GM19328 (cell line): ENCODE data around the gene KCNIP1.

Source experiments
- ATAC-seq: cut with Tn5 transposase; IDR thresholded peaks from one replicate; pipeline ENCODE4 v1.9.1; 2021; ENCODE audit warnings: mild to moderate bottlenecking, moderate library complexity; ENCODE audit not compliant: unreplicated experiment

The KCNIP1 gene

GRCh38 chr5:170503990-170504596, at the start of gene KCNIP1:
KCNIP1 (plus strand) TSS chr5:170504020.
- no peak for ATAC-seq

GRCh38 chr5:170463426-170463825, 40.4 kb upstream of the KCNIP1 start:
- no peak for ATAC-seq

- ATAC-seq, result no peak
Measured at GRCh38 chr5:170464280-170465127, 39.3 kb upstream of the KCNIP1 start.

GRCh38 chr5:170466553-170466952, 37.3 kb upstream of the KCNIP1 start:
- ATAC-seq, result no peak

- ATAC-seq, result no peak
Measured at GRCh38 chr5:170466988-170467707, 36.7 kb upstream of the KCNIP1 start.

GRCh38 chr5:170468633-170469285, 35.1 kb upstream of the KCNIP1 start:
- no peak for ATAC-seq

GRCh38 chr5:170469414-170469813, 34.4 kb upstream of the KCNIP1 start:
- no peak for ATAC-seq

- no peak for ATAC-seq
Measured at GRCh38 chr5:170470275-170470674, 33.5 kb upstream of the KCNIP1 start.

- ATAC-seq, result no peak
Measured at GRCh38 chr5:170470808-170471404, 32.9 kb upstream of the KCNIP1 start.

- no peak for ATAC-seq
Measured at GRCh38 chr5:170471551-170472178, 32.2 kb upstream of the KCNIP1 start.

- ATAC-seq, result no peak
Measured at GRCh38 chr5:170473642-170474041, 30.2 kb upstream of the KCNIP1 start.

GRCh38 chr5:170474489-170475274, 29.1 kb upstream of the KCNIP1 start:
- no peak for ATAC-seq

- no peak for ATAC-seq
Measured at GRCh38 chr5:170475294-170476000, 28.4 kb upstream of the KCNIP1 start.

- ATAC-seq, result no peak
Measured at GRCh38 chr5:170476704-170477103, 27.1 kb upstream of the KCNIP1 start.

- no peak for ATAC-seq
Measured at GRCh38 chr5:170477906-170478305, 25.9 kb upstream of the KCNIP1 start.

- ATAC-seq, result no peak
Measured at GRCh38 chr5:170478306-170478705, 25.5 kb upstream of the KCNIP1 start.

- ATAC-seq, result no peak
Measured at GRCh38 chr5:170479484-170479883, 24.3 kb upstream of the KCNIP1 start.

- ATAC-seq, result no peak
Measured at GRCh38 chr5:170480260-170480659, 23.6 kb upstream of the KCNIP1 start.

GRCh38 chr5:170481849-170482248, 22.0 kb upstream of the KCNIP1 start:
- ATAC-seq, result no peak
